VCaP (cell line): Measurements from ENCODE around the gene IRF2BP1.

Experiments
- H3K27ac ChIP-seq: fragments of 450-650 bp; 2 replicates; pipeline ENCODE4 v1.5.1; 2017
- TF ChIP-seq, protein P1 (sequence below): fragments of 450-650 bp; conservative IDR thresholded peaks from 2 replicates; pipeline ENCODE4 v1.5.1; 2017; ENCODE audit warnings: mild to moderate bottlenecking, moderate library complexity

The IRF2BP1 gene

DNA sequence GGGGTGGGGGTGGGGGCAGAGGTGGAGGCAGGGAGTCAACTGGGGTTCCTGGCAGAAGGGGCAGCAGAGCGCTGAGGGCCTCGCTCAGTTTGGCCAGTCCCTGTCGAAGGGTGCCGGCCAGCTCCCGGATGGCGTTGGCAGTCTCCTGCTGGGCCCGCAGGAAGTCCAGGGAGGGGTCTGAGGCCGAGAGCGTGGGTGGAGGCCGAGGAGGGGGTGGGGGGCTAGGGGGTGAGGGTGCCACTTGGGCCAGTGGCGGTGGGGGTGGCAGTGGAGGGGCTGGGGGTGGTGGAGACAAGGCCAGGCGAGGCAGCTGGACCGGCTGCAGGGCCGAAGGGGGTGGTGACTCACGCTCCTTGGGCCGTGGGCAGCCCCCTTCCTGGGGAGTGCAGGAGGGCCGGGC, 4.9 kb upstream of the IRF2BP1 start:
- H3K27ac ChIP-seq, result no peak overlapping the region
- TF ChIP-seq, protein P1, sequence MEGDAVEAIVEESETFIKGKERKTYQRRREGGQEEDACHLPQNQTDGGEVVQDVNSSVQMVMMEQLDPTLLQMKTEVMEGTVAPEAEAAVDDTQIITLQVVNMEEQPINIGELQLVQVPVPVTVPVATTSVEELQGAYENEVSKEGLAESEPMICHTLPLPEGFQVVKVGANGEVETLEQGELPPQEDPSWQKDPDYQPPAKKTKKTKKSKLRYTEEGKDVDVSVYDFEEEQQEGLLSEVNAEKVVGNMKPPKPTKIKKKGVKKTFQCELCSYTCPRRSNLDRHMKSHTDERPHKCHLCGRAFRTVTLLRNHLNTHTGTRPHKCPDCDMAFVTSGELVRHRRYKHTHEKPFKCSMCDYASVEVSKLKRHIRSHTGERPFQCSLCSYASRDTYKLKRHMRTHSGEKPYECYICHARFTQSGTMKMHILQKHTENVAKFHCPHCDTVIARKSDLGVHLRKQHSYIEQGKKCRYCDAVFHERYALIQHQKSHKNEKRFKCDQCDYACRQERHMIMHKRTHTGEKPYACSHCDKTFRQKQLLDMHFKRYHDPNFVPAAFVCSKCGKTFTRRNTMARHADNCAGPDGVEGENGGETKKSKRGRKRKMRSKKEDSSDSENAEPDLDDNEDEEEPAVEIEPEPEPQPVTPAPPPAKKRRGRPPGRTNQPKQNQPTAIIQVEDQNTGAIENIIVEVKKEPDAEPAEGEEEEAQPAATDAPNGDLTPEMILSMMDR, result no peak

DNA sequence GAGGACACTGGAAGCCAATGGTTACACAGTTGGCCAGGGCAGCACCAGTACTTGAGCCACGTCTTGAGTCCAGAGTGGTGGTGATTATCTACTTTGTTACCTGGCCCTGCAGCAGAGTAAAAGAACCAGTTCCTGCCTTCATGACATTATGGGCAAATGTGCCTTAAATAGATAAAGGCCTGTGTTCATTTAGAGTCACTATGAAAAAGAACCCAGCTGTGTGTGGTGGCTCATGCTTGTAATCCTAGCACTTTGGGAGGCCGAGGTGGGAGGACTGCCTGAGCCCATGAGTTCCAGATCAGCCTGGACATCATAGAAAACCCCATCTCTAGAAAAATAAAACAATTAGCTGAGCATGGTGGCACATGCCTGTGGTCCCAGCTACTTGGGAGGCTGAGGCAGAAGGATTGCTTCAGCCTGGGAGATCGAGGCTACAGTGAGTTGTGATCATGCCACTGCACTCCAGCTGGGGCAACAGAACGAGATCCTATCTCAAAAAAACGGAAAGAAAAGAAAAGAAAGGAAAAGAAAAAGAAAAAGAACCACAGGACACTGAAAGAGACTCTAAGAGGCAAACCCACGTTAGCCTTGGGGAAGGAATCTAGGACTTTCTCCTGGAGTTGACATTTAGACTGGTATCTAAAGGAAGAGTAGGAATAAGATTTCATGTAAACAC, 3.4 kb upstream of the IRF2BP1 start:
- TF ChIP-seq, protein P1, result no peak
- no peak overlapping the region for H3K27ac ChIP-seq

DNA sequence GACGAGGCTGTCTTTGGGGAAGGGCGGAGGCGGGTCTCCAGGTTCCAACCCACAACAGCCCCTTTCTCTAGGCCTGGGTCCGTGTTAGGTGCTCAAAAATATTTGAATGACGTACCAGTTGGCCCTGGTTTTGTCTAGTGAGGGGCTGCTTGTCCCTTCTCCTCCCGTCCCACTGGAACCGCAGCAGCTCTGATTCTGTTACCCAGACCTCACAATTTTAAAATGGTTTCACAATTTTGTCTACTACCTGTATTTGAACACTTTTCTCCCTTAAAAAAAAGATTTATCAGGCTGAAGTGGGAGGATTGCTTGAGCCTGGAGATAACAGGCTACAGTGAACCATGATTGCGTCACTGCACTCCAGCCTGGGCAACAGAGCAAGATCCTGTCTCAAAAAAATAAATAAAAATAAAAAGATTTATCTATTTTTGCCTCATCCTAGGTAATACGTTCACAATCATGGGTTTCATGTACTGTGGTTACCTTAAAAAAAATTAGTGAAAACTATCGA, 1.3 kb upstream of the IRF2BP1 start:
- peak overlapping the region; percentile 98 for H3K27ac ChIP-seq
- TF ChIP-seq, protein P1, result no peak

DNA sequence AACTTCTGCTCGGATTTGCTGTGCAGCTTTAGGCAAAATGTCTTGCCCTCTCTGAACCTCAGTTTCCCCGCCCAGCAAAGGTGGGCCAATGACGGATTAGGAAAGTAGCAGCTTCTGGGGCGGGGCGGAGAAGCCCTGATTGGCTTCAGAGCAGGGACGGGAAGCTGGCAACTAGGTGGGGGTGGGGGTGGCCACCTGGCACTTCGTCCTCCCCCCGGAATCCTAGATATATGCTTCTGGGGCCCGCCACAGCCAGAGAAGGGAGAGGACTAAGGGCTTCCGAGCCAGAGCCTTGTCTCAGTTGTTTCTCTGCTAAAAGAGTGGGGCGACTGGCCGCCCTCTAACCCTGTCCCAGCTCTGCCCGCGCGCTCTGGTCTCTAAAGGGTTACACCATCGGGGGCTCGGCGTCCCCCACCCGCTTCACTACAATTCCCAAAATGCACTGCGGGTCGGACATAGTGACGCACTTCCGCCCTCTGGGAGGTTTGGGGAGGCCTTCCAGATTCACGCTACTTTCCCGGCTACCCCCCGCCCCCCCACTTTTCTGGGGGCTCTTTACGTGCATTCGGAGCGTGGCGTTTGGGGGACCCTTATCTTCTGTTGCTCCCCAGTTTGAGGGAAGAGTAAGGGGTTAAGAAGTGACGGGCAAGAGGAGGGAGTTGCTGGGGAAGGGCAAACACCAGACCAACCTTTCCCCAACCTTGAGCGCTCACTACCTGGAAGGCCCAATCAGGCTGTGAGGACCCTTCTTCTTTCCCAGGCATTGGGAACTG, 672 bp upstream of the IRF2BP1 start:
- TF ChIP-seq, protein P1, result no peak
- peak overlapping the region; percentile 98 for H3K27ac ChIP-seq

DNA sequence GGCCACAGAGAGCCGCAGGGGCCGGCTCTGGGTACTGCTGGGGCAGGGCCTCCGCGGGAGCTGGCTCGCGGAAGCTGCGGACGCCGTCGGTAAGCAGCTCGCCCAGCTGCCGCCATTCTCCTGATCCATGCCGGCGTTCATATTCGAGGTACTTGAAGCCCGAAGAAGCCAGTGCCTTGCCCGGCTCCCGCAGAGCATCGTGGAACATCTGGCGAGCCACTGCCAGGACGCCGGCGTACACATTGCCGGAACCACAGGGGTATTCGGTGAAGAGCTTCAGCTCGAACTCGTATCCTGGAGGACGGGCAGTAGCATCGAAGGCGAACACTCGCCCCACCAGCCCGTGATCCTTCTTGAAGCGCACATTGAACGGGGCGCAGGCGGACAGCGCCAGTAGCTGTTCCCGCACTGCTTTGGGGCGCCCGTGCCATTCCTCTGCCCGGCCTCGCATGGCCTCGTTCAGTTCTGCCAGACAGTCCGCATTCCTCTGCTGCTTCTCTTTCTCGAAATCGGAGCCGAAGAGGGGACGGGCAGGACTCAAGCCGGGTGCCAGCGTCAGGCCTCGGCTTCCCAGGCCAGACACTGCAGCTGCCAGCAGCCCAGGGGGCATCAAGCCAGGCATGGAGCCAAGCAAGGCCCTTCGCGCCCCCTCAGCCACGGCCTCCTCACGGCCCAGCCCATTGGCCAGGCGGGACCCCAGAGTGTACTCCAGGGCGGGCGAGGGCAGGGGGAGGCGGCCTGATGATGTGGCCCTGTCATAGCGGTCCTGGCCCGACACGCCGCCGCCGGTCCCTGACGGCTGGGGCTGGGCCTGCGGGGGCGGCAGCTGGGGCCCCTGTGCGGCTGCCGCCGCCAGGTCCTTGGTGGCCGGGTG, 1.0 kb downstream of the IRF2BP1 start:
- TF ChIP-seq, protein P1, result no peak
- peak overlapping the region; percentile 98 for H3K27ac ChIP-seq

DNA sequence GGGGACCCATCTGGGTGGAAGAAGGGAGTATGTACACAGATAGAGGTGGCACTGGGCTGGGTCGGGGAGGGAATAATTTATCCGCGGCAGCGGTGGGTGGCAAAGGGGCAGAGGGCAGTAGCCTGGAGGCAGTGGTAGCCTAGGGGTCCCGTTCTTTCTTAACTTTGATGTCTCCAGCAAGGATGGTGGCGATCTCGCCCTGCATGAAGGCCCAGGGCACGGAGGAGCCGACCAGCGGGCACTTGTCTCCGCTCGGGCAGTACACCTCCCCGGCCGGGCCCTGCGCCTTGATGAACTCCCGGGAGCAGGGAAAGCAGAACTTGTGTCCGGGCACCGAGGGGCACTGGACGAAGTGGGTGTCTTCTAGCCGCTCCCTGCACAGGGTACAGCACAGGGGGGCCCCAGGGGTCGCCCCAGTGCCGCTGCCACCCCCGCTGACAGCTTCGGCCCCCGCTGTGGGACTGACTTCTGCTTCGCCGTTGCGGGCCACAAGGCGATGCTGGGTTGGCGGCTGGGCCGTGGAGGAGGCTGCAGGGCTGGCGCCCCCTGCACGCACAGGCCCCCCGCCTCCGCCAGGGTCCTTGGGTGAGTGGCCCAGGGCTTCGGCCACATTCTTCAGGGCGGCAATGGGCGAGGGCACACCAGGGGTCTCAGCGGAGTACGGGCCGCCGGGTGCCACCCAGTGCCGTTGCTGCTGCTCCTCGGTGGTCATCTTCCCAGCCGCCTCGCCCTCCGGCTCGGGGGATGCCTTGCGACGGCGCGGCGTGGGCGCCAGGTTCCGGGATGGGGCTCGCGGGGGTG, 1.9 kb downstream of the IRF2BP1 start:
- TF ChIP-seq, protein P1, result no peak
- peak overlapping the region; percentile 98 for H3K27ac ChIP-seq
